Retinal pigment epithelial cell (primary cell): ENCODE data around the gene LIMCH1.

ENCODE experiments used
- DNase-seq: peaks from one replicate; pipeline ENCODE4 v3.0.0-alpha.2; 2010; ENCODE audit warnings: low read depth
- H3K4me3 ChIP-seq: 2 replicates; pipeline ENCODE4 v1.5.1; 2011; ENCODE audit warnings: mild to moderate bottlenecking, low read length, control low read depth, moderate library complexity
- TF ChIP-seq, protein P1 (sequence below): conservative IDR thresholded peaks from 2 replicates; pipeline ENCODE4 v1.5.1; 2011; ENCODE audit warnings: low read depth, low read length, control low read depth, inconsistent platforms

Gene LIMCH1

DNA sequence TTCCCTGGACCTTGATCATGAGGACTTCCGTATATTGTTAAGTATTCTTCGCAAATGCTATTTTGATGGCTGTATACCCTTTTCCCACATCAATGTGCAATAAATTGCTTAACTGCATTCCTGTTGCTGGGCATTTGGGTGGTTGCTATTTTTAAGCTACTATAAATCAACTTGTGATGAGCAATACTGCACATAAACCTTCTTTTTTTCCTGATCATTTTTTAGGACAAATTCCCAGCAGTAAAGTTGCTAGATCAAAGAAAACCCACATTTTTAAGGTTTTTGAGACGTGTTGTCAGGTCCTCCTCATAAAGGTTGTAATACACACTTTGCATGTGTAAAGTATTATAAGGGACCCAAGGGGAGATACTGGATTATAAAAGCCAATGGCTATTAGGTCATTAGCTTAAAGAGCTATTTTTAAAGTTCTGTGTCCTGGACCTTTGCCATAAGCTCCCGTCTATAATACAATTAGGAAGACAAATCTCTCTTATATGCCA lies 35.6 kb downstream of the LIMCH1 start:
- TF ChIP-seq, protein P1, sequence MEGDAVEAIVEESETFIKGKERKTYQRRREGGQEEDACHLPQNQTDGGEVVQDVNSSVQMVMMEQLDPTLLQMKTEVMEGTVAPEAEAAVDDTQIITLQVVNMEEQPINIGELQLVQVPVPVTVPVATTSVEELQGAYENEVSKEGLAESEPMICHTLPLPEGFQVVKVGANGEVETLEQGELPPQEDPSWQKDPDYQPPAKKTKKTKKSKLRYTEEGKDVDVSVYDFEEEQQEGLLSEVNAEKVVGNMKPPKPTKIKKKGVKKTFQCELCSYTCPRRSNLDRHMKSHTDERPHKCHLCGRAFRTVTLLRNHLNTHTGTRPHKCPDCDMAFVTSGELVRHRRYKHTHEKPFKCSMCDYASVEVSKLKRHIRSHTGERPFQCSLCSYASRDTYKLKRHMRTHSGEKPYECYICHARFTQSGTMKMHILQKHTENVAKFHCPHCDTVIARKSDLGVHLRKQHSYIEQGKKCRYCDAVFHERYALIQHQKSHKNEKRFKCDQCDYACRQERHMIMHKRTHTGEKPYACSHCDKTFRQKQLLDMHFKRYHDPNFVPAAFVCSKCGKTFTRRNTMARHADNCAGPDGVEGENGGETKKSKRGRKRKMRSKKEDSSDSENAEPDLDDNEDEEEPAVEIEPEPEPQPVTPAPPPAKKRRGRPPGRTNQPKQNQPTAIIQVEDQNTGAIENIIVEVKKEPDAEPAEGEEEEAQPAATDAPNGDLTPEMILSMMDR = no peak
- DNase-seq = peak; percentile 88
- no peak overlapping the region for H3K4me3 ChIP-seq

- TF ChIP-seq, protein P1 = no peak
- H3K4me3 ChIP-seq = no peak overlapping the region
- DNase-seq = no peak
These were observed 37.2 kb downstream of the LIMCH1 start for GRCh38 chr4:41575207-41575606.

DNA sequence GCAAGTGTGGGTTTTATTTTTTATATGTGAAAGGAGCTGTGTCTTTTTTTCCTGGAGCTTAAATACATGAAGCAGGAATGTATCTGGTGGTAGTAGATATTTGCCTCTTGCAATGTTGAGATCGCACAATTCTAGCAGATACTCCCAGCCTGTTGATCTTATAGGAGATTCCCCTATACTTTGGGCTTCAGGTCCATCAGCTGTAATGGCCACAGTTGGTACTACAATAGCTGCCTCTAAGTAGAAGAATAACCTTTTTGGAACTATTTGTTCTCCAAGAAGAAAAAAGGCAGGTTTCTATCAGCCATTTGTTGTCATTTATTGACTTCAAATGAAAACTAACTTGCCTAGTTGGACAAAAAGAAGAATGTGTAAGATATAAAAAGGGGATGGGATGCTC lies 37.7 kb downstream of the LIMCH1 start:
- no peak overlapping the region for H3K4me3 ChIP-seq
- no peak for DNase-seq
- TF ChIP-seq, protein P1 = no peak

DNA sequence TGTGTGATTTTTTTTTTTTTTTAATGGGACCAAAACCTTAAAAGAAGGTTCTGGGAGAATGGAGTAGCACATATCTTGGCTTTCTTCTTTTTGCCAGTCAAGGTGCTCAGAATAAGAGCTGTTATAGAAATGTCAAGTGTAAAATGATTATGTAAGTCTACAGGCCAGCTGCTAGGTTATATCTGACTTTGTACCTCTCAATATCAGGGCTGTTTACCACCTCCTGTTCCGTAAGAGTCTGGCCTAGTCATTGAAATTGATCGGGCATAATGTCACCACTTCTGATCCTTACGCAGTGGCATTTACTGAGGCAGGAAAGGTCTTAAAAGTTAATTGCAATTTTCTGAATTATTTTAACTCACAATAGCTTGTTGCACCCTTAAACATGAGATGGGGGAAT lies 41.1 kb downstream of the LIMCH1 start:
- DNase-seq = no peak
- TF ChIP-seq, protein P1 = no peak
- no peak overlapping the region for H3K4me3 ChIP-seq

- H3K4me3 ChIP-seq = no peak overlapping the region
- TF ChIP-seq, protein P1 = no peak
- DNase-seq = no peak
These were observed 41.6 kb downstream of the LIMCH1 start for GRCh38 chr4:41579526-41579925.

DNA sequence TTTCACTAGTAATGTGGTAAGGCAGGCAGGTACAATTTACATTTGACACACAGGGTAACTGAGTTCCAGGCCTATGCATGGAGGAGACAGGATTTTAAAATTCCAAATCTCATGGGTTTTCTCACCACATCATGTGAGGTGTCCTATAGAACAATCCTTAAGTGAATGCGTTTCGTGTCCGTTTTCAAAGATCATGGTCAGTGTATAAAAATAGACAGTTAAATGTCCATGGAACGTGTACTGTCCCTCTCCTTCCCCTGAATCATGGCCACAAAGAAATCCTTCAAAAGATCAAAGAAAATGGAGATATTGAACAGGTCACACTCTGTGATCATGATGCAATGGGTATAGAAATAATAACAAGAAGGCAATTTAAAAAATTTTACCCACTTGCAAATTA lies 42.0 kb downstream of the LIMCH1 start:
- DNase-seq = no peak
- H3K4me3 ChIP-seq = no peak overlapping the region
- TF ChIP-seq, protein P1 = no peak

DNA sequence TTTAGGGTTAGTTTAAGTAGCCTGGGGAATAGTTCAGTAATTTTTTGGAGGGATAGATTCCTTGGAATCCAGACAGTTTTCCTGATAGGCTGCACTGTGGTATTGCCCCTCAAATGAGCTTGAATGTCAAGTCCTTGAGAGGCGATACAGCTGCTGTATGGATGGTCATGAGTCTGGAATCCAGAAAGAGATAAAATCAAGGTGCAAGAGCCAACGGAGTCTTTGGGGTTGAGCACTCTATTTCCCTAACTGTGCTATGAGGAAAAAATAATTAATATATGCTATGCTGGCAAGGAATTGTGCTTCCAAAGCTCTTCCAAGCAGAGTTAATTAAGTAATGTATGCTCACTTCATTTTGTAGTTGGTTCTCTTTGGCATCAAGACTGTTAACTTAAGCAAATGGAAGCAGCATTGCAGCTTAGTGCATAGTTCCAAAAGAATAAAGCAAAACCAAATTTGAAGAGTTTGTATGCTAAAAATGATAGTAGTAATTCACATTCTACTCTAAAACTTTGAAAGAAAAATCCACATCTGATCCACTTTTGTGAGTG lies 48.8 kb downstream of the LIMCH1 start:
- TF ChIP-seq, protein P1 = no peak
- no peak for DNase-seq
- no peak overlapping the region for H3K4me3 ChIP-seq
